ENCODE measurements around the gene TTLL8.
A peak's percentile ranks its signal among the peaks of the same experiment; 100 is the strongest.

Gene TTLL8

GRCh38 chr22:49995361-49996118 lies 62.6 kb downstream of the TTLL8 start:
- DNase-seq (ENCODE audit: low read depth) = no peak
- TF ChIP-seq CTCF (IDR thresholded peaks at IDR 0.05; ENCODE audit: low read depth, low read length) = no peak
- TF ChIP-seq MAX (IDR thresholded peaks at IDR 0.05; ENCODE audit: low read depth, low read length) = no peak
- no peak for TF ChIP-seq MYC (IDR thresholded peaks at IDR 0.05; ENCODE audit: low read depth, low read length)
- no peak for TF ChIP-seq POLR2A (IDR thresholded peaks at IDR 0.05; ENCODE audit: extremely low read depth, insufficient read length)
- H3K4me3 ChIP-seq (ENCODE audit: low read depth, low read length) = no peak overlapping the region

- TF ChIP-seq POLR2A (IDR thresholded peaks at IDR 0.05; ENCODE audit: extremely low read depth, insufficient read length) (no peak), CTCF (IDR thresholded peaks at IDR 0.05; ENCODE audit: low read depth, low read length) (no peak), MAX (IDR thresholded peaks at IDR 0.05; ENCODE audit: low read depth, low read length) (no peak), MYC (IDR thresholded peaks at IDR 0.05; ENCODE audit: low read depth, low read length) (no peak)
- no peak for DNase-seq (ENCODE audit: low read depth)
- no peak overlapping the region for H3K4me3 ChIP-seq (ENCODE audit: low read depth, low read length)
Observed at GRCh38 chr22:49995041-49995360, 63.1 kb downstream of the TTLL8 start.

- H3K4me3 ChIP-seq (ENCODE audit: low read depth, low read length) = no peak overlapping the region
- no peak for DNase-seq (ENCODE audit: low read depth)
- no peak for TF ChIP-seq POLR2A (IDR thresholded peaks at IDR 0.05; ENCODE audit: extremely low read depth, insufficient read length)
- no peak for TF ChIP-seq MYC (IDR thresholded peaks at IDR 0.05; ENCODE audit: low read depth, low read length)
- no peak for TF ChIP-seq CTCF (IDR thresholded peaks at IDR 0.05; ENCODE audit: low read depth, low read length)
- TF ChIP-seq MAX (IDR thresholded peaks at IDR 0.05; ENCODE audit: low read depth, low read length) = no peak
Observed at GRCh38 chr22:49994361-49995040, 63.6 kb downstream of the TTLL8 start.

GRCh38 chr22:49993649-49994360 lies 64.3 kb downstream of the TTLL8 start:
- DNase-seq (ENCODE audit: low read depth) = no peak
- TF ChIP-seq CTCF (IDR thresholded peaks at IDR 0.05; ENCODE audit: low read depth, low read length) (no peak), MYC (IDR thresholded peaks at IDR 0.05; ENCODE audit: low read depth, low read length) (no peak), MAX (IDR thresholded peaks at IDR 0.05; ENCODE audit: low read depth, low read length) (no peak), POLR2A (IDR thresholded peaks at IDR 0.05; ENCODE audit: extremely low read depth, insufficient read length) (no peak)
- no peak overlapping the region for H3K4me3 ChIP-seq (ENCODE audit: low read depth, low read length)

- TF ChIP-seq CTCF (IDR thresholded peaks at IDR 0.05; ENCODE audit: low read depth, low read length) (peak; percentile 75), POLR2A (IDR thresholded peaks at IDR 0.05; ENCODE audit: extremely low read depth, insufficient read length) (no peak), MAX (IDR thresholded peaks at IDR 0.05; ENCODE audit: low read depth, low read length) (no peak), MYC (IDR thresholded peaks at IDR 0.05; ENCODE audit: low read depth, low read length) (no peak)
- no peak overlapping the region for H3K4me3 ChIP-seq (ENCODE audit: low read depth, low read length)
- peak; percentile 61 for DNase-seq (ENCODE audit: low read depth)
Observed at GRCh38 chr22:49992921-49993648, 65.0 kb downstream of the TTLL8 start.
